GM12865 (cell line): ENCODE data around the gene MST1.
A peak's percentile ranks its signal among the peaks of the same experiment; 100 is the strongest.

Experiments used
- DNase-seq: peaks from one replicate; pipeline ENCODE4 v3.0.0; 2010; ENCODE audit warnings: low read depth
- H3K4me3 ChIP-seq: 2 replicates; pipeline ENCODE4 v1.5.1; 2011; ENCODE audit warnings: mild to moderate bottlenecking, low read depth, low read length, control low read depth
- TF ChIP-seq, protein P1 (sequence below): IDR thresholded peaks from 2 replicates; pipeline ENCODE4 v1.5.1; 2011; ENCODE audit warnings: low read length, control low read depth, low read depth, inconsistent platforms; ENCODE audit not compliant: insufficient read depth; ENCODE audit errors: missing control alignments

Gene MST1

DNA sequence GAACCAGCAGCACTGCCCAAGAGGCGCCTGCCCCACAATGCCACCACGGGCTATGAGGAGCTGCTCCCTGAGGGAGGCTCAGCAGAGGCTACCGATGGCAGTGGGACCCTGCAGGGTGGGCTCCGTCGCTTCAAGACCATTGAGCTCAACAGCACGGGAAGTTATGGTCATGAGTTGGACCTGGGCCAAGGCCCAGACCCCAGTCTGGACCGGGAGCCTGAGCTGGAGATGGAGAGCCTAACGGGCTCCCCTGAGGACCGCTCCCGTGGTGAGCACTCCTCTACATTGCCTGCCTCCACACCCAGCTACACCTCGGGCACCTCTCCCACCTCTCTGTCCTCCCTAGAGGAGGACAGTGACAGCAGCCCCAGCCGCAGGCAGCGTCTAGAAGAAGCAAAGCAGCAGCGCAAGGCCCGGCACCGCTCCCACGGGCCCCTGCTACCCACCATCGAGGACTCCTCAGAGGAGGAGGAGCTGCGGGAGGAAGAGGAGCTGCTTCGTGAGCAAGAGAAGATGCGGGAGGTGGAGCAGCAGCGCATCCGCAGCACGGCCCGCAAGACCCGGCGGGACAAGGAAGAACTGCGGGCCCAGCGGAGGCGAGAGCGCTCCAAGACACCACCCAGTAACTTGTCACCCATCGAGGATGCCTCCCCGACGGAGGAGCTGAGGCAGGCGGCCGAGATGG, 36.9 kb downstream of the MST1 start:
- DNase-seq: no peak
- TF ChIP-seq, protein P1, sequence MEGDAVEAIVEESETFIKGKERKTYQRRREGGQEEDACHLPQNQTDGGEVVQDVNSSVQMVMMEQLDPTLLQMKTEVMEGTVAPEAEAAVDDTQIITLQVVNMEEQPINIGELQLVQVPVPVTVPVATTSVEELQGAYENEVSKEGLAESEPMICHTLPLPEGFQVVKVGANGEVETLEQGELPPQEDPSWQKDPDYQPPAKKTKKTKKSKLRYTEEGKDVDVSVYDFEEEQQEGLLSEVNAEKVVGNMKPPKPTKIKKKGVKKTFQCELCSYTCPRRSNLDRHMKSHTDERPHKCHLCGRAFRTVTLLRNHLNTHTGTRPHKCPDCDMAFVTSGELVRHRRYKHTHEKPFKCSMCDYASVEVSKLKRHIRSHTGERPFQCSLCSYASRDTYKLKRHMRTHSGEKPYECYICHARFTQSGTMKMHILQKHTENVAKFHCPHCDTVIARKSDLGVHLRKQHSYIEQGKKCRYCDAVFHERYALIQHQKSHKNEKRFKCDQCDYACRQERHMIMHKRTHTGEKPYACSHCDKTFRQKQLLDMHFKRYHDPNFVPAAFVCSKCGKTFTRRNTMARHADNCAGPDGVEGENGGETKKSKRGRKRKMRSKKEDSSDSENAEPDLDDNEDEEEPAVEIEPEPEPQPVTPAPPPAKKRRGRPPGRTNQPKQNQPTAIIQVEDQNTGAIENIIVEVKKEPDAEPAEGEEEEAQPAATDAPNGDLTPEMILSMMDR: no peak
- no peak overlapping the region for H3K4me3 ChIP-seq

DNA sequence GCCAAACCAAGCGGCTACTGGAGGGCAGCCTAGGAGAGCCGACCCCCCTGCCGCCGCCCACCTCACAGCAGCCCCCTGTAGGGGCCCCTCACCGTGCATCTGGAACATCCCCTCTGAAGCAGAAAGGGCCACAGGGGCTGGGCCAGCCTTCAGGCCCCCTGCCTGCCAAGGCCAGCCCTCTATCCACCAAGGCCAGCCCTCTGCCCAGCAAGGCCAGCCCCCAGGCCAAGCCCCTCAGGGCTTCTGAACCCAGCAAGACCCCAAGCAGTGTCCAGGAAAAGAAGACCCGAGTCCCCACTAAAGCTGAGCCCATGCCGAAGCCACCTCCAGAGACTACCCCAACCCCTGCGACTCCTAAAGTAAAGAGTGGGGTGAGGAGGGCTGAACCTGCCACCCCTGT, 38.6 kb downstream of the MST1 start:
- H3K4me3 ChIP-seq: no peak overlapping the region
- DNase-seq: no peak
- TF ChIP-seq, protein P1: no peak

DNA sequence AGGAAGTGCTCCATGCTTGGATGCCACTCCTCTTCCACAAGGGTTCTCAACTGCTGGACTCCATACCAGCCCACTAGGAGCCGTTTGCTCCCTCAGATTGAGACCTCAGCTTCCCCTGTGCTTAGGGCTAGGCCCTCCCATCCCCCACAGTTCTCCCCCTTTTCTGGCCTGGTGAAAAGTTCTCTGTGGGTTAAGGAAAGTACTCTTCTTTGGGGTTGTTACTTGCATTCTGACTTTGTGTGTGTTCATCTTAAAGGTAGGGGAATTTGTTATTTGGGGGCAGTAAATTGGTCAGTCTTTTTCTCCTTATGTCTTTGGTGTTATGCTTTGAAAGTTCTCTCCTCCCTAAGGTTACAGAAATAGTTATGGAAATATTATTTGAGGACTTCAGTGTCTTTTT, 39.1 kb downstream of the MST1 start:
- DNase-seq: peak; percentile 17
- no peak overlapping the region for H3K4me3 ChIP-seq
- TF ChIP-seq, protein P1: no peak

DNA sequence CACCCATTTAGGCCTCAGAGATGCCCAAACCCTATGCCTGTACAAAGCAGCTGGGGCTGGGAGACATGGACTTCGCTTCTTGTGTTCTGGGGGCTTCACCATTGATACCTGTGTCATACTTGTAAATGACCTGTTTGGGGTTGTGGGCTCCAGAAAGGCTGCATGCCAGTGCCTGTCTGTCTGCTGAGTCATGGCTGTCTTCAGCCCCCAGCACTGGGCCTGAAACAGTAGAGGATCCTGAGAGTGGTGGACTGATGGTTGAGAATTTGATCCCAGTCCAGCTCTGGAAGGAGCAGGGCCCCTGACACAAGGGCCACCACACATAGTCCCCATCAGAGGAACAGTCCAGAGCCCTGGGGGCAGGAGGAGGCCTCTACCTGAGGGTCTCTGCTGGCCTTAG, 39.7 kb downstream of the MST1 start:
- H3K4me3 ChIP-seq: no peak overlapping the region
- TF ChIP-seq, protein P1: no peak
- DNase-seq: no peak

DNA sequence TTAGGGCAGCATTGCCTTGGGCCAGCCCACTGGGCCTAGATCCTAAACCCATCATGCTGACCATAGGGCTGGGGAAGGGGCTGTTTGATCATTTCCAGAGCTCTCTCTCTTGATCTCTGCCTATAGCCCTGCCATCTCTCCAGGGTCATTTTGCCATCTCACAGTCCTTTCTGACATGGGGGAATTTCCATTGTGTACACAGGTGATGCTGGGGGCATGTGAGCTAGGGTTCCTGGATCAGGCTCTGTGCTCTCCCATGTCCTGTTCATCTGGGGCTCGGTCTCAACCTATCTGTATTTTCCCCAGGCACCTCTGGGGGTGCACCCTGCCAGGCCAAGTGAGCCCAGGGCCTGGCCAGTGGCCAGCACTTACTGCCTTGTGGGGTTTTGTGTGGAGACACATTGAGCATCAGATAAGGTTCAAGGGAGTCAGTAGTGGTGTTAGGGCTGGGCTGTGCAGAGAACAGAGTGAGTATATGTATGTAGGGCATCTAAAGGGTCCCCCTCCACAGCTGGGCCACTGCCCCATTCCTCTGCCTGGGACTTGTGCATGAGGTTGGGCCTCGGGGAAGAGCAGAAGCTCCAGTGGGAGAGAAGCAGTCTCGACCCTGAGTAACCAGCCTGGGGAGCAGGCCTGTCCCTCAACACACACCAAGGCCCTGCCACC, 40.8 kb downstream of the MST1 start:
- DNase-seq: no peak
- no peak overlapping the region for H3K4me3 ChIP-seq
- TF ChIP-seq, protein P1: no peak

DNA sequence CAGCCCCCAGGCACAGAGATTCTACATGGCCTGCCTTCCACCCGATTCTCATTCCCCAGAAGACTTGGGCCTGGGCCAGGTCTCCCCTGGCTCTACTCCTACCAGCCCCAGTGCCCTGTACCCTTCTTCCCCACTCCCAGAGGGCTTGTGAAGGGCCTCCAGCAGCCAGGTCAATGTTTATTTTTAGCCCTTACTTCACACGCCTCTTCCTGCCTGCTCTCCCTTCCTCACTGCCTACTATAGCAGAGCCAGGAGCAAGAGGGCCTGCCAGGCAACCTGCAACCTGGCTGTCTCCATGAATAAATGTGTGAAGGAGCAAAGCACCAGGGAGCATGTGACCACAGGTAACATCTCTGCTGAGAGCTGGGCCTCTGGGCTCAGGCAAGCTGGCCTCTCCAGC, 41.5 kb downstream of the MST1 start:
- no peak overlapping the region for H3K4me3 ChIP-seq
- no peak for DNase-seq
- TF ChIP-seq, protein P1: no peak
